ENCODE results near the gene CPNE7. TPM values are rescaled to one million over a fixed set of nuclear protein-coding genes. Genes with fewer than 3 reads are reported as not detected.

The CPNE7 gene
- total RNA-seq, 2 donors from 2014 or later, result 4.7 to 8.2 TPM

- DNase-seq, result no peak
- Mint-ChIP-seq H3K27ac (no peak overlapping the region), H3K36me3 (ENCODE audit: low read depth) (no peaks in the 10 kb centered on the region), H3K4me1 (peaks cover 10% of the 10 kb centered on the region), H3K27me3 (no peaks in the 10 kb centered on the region), H3K4me3 (no peak overlapping the region)
- no peaks in the 10 kb centered on the region for H3K9me3 ChIP-seq (ENCODE audit: control insufficient read depth, low read length, poor library complexity, severe bottlenecking)
- no peak for ATAC-seq
These were observed 846 bp downstream of the CPNE7 start for GRCh38 chr16:89576153-89577054.

GRCh38 chr16:89577055-89577759 is 1.6 kb downstream of the CPNE7 start:
- no peaks in the 10 kb centered on the region for H3K36me3 Mint-ChIP-seq (ENCODE audit: low read depth)
- no peaks in the 10 kb centered on the region for H3K27me3 Mint-ChIP-seq
- DNase-seq, result no peak
- peak overlapping the region; percentile 25 for H3K4me3 Mint-ChIP-seq
- no peaks in the 10 kb centered on the region for H3K9me3 ChIP-seq (ENCODE audit: control insufficient read depth, low read length, poor library complexity, severe bottlenecking)
- no peak overlapping the region for H3K27ac Mint-ChIP-seq
- ATAC-seq, result no peak
- H3K4me1 Mint-ChIP-seq, result peaks cover 4% of the 10 kb centered on the region

- DNase-seq (no peak), ATAC-seq (no peak)
- Mint-ChIP-seq H3K27ac (no peak overlapping the region), H3K4me1 (peaks cover 2% of the 10 kb centered on the region), H3K36me3 (ENCODE audit: low read depth) (no peaks in the 10 kb centered on the region), H3K27me3 (no peaks in the 10 kb centered on the region), H3K4me3 (no peak overlapping the region)
- H3K9me3 ChIP-seq (ENCODE audit: control insufficient read depth, low read length, poor library complexity, severe bottlenecking), result no peaks in the 10 kb centered on the region
These were observed 3.8 kb downstream of the CPNE7 start for GRCh38 chr16:89579351-89579750.

GRCh38 chr16:89581045-89581695 is 5.6 kb downstream of the CPNE7 start:
- DNase-seq (no peak), ATAC-seq (no peak)
- peaks cover 2% of the 10 kb centered on the region for H3K4me1 Mint-ChIP-seq
- no peaks in the 10 kb centered on the region for H3K36me3 Mint-ChIP-seq (ENCODE audit: low read depth)
- no peak overlapping the region for H3K27ac Mint-ChIP-seq
- no peaks in the 10 kb centered on the region for H3K27me3 Mint-ChIP-seq
- H3K4me3 Mint-ChIP-seq, result no peak overlapping the region
- no peaks in the 10 kb centered on the region for H3K9me3 ChIP-seq (ENCODE audit: control insufficient read depth, low read length, poor library complexity, severe bottlenecking)

- no peak for ATAC-seq
- no peaks in the 10 kb centered on the region for H3K27me3 Mint-ChIP-seq
- H3K4me1 Mint-ChIP-seq, result peaks cover 2% of the 10 kb centered on the region
- no peak for DNase-seq
- H3K36me3 Mint-ChIP-seq (ENCODE audit: low read depth), result no peaks in the 10 kb centered on the region
- H3K27ac Mint-ChIP-seq, result no peak overlapping the region
- no peaks in the 10 kb centered on the region for H3K9me3 ChIP-seq (ENCODE audit: control insufficient read depth, low read length, poor library complexity, severe bottlenecking)
- no peak overlapping the region for H3K4me3 Mint-ChIP-seq
These were observed 6.5 kb downstream of the CPNE7 start for GRCh38 chr16:89581861-89582563.

- Mint-ChIP-seq H3K4me3 (no peak overlapping the region), H3K36me3 (ENCODE audit: low read depth) (no peaks in the 10 kb centered on the region), H3K4me1 (no peaks in the 10 kb centered on the region), H3K27me3 (no peaks in the 10 kb centered on the region), H3K27ac (no peak overlapping the region)
- H3K9me3 ChIP-seq (ENCODE audit: control insufficient read depth, low read length, poor library complexity, severe bottlenecking), result no peaks in the 10 kb centered on the region
- ATAC-seq (no peak), DNase-seq (peak in 1 of 3 donors; percentile 7)
These were observed 7.1 kb downstream of the CPNE7 start for GRCh38 chr16:89582614-89583196.

- ATAC-seq, result no peak
- no peak overlapping the region for H3K27ac Mint-ChIP-seq
- H3K36me3 Mint-ChIP-seq (ENCODE audit: low read depth), result no peaks in the 10 kb centered on the region
- no peaks in the 10 kb centered on the region for H3K4me1 Mint-ChIP-seq
- H3K4me3 Mint-ChIP-seq, result no peak overlapping the region
- no peaks in the 10 kb centered on the region for H3K27me3 Mint-ChIP-seq
- H3K9me3 ChIP-seq (ENCODE audit: control insufficient read depth, low read length, poor library complexity, severe bottlenecking), result no peaks in the 10 kb centered on the region
- no peak for DNase-seq
These were observed 7.8 kb downstream of the CPNE7 start for GRCh38 chr16:89583197-89583894.

- Mint-ChIP-seq H3K36me3 (ENCODE audit: low read depth) (no peaks in the 10 kb centered on the region), H3K27ac (no peak overlapping the region), H3K27me3 (no peaks in the 10 kb centered on the region), H3K4me3 (no peak overlapping the region), H3K4me1 (no peaks in the 10 kb centered on the region)
- ATAC-seq, result no peak
- H3K9me3 ChIP-seq (ENCODE audit: control insufficient read depth, low read length, poor library complexity, severe bottlenecking), result no peaks in the 10 kb centered on the region
- no peak for DNase-seq
These were observed 8.5 kb downstream of the CPNE7 start for GRCh38 chr16:89583895-89584644.

- ATAC-seq (no peak), DNase-seq (no peak)
- no peaks in the 10 kb centered on the region for H3K4me1 Mint-ChIP-seq
- no peak overlapping the region for H3K27ac Mint-ChIP-seq
- no peaks in the 10 kb centered on the region for H3K36me3 Mint-ChIP-seq (ENCODE audit: low read depth)
- no peaks in the 10 kb centered on the region for H3K9me3 ChIP-seq (ENCODE audit: control insufficient read depth, low read length, poor library complexity, severe bottlenecking)
- H3K4me3 Mint-ChIP-seq, result no peak overlapping the region
- no peaks in the 10 kb centered on the region for H3K27me3 Mint-ChIP-seq
These were observed 9.4 kb downstream of the CPNE7 start for GRCh38 chr16:89584768-89585549.

- H3K36me3 Mint-ChIP-seq (ENCODE audit: low read depth), result no peaks in the 10 kb centered on the region
- DNase-seq (no peak), ATAC-seq (no peak)
- no peak overlapping the region for H3K4me3 Mint-ChIP-seq
- no peaks in the 10 kb centered on the region for H3K27me3 Mint-ChIP-seq
- H3K9me3 ChIP-seq (ENCODE audit: control insufficient read depth, low read length, poor library complexity, severe bottlenecking), result no peaks in the 10 kb centered on the region
- H3K27ac Mint-ChIP-seq, result peak overlapping the region; percentile 34
- H3K4me1 Mint-ChIP-seq, result no peaks in the 10 kb centered on the region
These were observed 10.7 kb downstream of the CPNE7 start for GRCh38 chr16:89586218-89586617.

GRCh38 chr16:89586853-89587252 is 11.3 kb downstream of the CPNE7 start:
- H3K27ac Mint-ChIP-seq, result peak overlapping the region; percentile 34
- H3K9me3 ChIP-seq (ENCODE audit: control insufficient read depth, low read length, poor library complexity, severe bottlenecking), result no peaks in the 10 kb centered on the region
- DNase-seq, result peak in 1 of 3 donors; percentile 31
- no peaks in the 10 kb centered on the region for H3K27me3 Mint-ChIP-seq
- H3K4me3 Mint-ChIP-seq, result no peak overlapping the region
- no peaks in the 10 kb centered on the region for H3K4me1 Mint-ChIP-seq
- peak; percentile 42 for ATAC-seq
- no peaks in the 10 kb centered on the region for H3K36me3 Mint-ChIP-seq (ENCODE audit: low read depth)

Measured in T-helper 17 cell (primary cell).